B cell (primary cell): Measurements from ENCODE around the gene TRIM29. TPM values are rescaled to one million over a fixed set of nuclear protein-coding genes. Genes with fewer than 3 reads are reported as not detected.

Experiments
- ATAC-seq: fragments of 200-7000 bp; cut with Tn5 transposase; one replicate; pipeline ENCODE4 v1.10.0; 2021; ENCODE audit warnings: low read depth, mild to moderate bottlenecking, moderate number of reproducible peaks, moderate library complexity
- CTCF ChIA-PET: fragments of 350-600 bp; sonication (Branson Sonifier 250); formaldehyde crosslinking; loops from one replicate; lab custom pipeline; 2021; ENCODE audit warnings: antibody characterized with exemption, inconsistent platforms; lab: Charles Lee
- POLR2A ChIA-PET: fragments of 350-600 bp; sonication (Branson Sonifier 250); formaldehyde crosslinking; loops from one replicate; lab custom pipeline; 2021; ENCODE audit warnings: antibody characterized with exemption; lab: Charles Lee
- DNase-seq: peaks from one replicate; pipeline ENCODE4 v3.0.0; 2013
- H2AFZ ChIP-seq: 2 replicates; pipeline ENCODE4 v1.6.1; 2012; ENCODE audit warnings: mild to moderate bottlenecking, low read depth, low read length; ENCODE audit not compliant: insufficient read depth, poor library complexity, severe bottlenecking
- H3K27ac ChIP-seq, 2 donors: 1 replicate in 1 of 2; 2 replicates in 1 of 2; pipeline ENCODE4 v1.5.1; 2012 to 2013; ENCODE audit warnings: low read length in 2 of 2, mild to moderate bottlenecking in 2 of 2, moderate library complexity in 1 of 2
- H3K27me3 ChIP-seq, 4 experiments: fragments of 200-600 bp in 1 of 4; sonication (generic) in 1 of 4; replicated peaks in 1 of 4; 1 replicate in 2 of 4; 2 replicates in 2 of 4; pipeline versions ENCODE4 v1.6.1 to v1.7.0; 2013 to 2016; ENCODE audit warnings: low read length in 3 of 4, mild to moderate bottlenecking in 2 of 4, mixed read lengths in 1 of 4, moderate library complexity in 1 of 4; ENCODE audit not compliant: insufficient read depth in 4 of 4, control insufficient read depth in 3 of 4; ENCODE audit errors: control extremely low read depth in 1 of 4
- H3K36me3 ChIP-seq, 2 experiments: replicated peaks in 1 of 2; 1 replicate in 1 of 2; 2 replicates in 1 of 2; pipeline versions ENCODE4 v1.6.1 to v1.7.1; 2013; ENCODE audit warnings: low read length in 1 of 2; ENCODE audit not compliant: insufficient read depth in 2 of 2, control insufficient read depth in 1 of 2; ENCODE audit errors: control extremely low read depth in 1 of 2, extremely low read depth in 1 of 2
- H3K4me1 ChIP-seq, 2 donors: fragments of 200-600 bp in 1 of 2; sonication (generic) in 1 of 2; 1 replicate in 1 of 2; 2 replicates in 1 of 2; pipeline versions ENCODE4 v1.5.1 to v1.6.1; 2013 to 2017; ENCODE audit warnings: low read length in 2 of 2; ENCODE audit not compliant: control insufficient read depth in 2 of 2, insufficient read depth in 2 of 2
- H3K4me2 ChIP-seq: replicated peaks from 2 replicates; pipeline ENCODE3; 2012; ENCODE audit warnings: mild to moderate bottlenecking, low read depth, low read length; ENCODE audit not compliant: poor library complexity, severe bottlenecking
- H3K4me3 ChIP-seq, 5 experiments: fragments of 200-600 bp in 1 of 5; sonication (generic) in 1 of 5; 1 replicate in 3 of 5; 2 replicates in 2 of 5; pipeline versions ENCODE4 v1.5.1 to v1.7.0; 2011 to 2016; ENCODE audit warnings: low read length in 4 of 5, mild to moderate bottlenecking in 4 of 5, low read depth in 2 of 5, control low read depth in 1 of 5, moderate library complexity in 1 of 5; ENCODE audit not compliant: insufficient read depth in 1 of 5; ENCODE audit errors: control extremely low read depth in 1 of 5, extremely low read depth in 1 of 5
- H3K79me2 ChIP-seq: fragments of 200-600 bp; sonication (generic); one replicate; pipeline ENCODE4 v1.6.0; 2016; ENCODE audit warnings: low read length; ENCODE audit not compliant: control insufficient read depth, insufficient read depth
- H3K9ac ChIP-seq: fragments of 200-600 bp; sonication (generic); 2 replicates; pipeline ENCODE4 v1.6.1; 2017; ENCODE audit warnings: mild to moderate bottlenecking, low read length, moderate library complexity
- H3K9me3 ChIP-seq, 3 donors: one replicate each; pipeline versions ENCODE4 v1.6.1 to v1.7.1; 2013; ENCODE audit warnings: low read length in 2 of 3; ENCODE audit not compliant: control insufficient read depth in 2 of 3, insufficient read depth in 1 of 3; ENCODE audit errors: control extremely low read depth in 1 of 3
- H4K20me1 ChIP-seq: 2 replicates; pipeline ENCODE4 v1.6.0; 2012; ENCODE audit warnings: mild to moderate bottlenecking, low read length; ENCODE audit not compliant: insufficient read depth, control insufficient read depth, poor library complexity, severe bottlenecking
- H3K27ac Mint-ChIP-seq: one replicate; pipeline ENCODE4 v1.8.0; 2021; ENCODE audit warnings: mixed read lengths
- H3K27me3 Mint-ChIP-seq: one replicate; pipeline ENCODE4 v1.8.0; 2021; ENCODE audit warnings: mixed read lengths
- H3K4me1 Mint-ChIP-seq: one replicate; pipeline ENCODE4 v1.8.0; 2021; ENCODE audit warnings: mixed read lengths
- H3K4me3 Mint-ChIP-seq: one replicate; pipeline ENCODE4 v1.8.0; 2021; ENCODE audit warnings: mixed read lengths
- H3K9me3 Mint-ChIP-seq: one replicate; pipeline ENCODE4 v1.8.0; 2022; ENCODE audit warnings: mixed read lengths; ENCODE audit not compliant: insufficient read depth
- EZH2 ChIP-seq: IDR thresholded peaks from 2 replicates; pipeline ENCODE4 v1.6.1; 2012; ENCODE audit warnings: borderline replicate concordance, low read depth, mild to moderate bottlenecking, moderate library complexity, low read length; ENCODE audit not compliant: insufficient read depth, poor library complexity, severe bottlenecking
- WGBS: methylation state at CpG from one replicate; pipeline ENCODE4 v1.1.5; 2013; ENCODE audit warnings: missing lambda C conversion rate; ENCODE audit not compliant: insufficient coverage; 5-methylcytosine and 5-hydroxymethylcytosine counted together
- intact Hi-C: fragments of 100-400 bp; cut with micrococcal nuclease; formaldehyde crosslinking; loops from one replicate; pipeline ENCODE4 v1.10.0; 2022
- polyA plus RNA-seq: library from polyadenylated mRNA; depleted of rRNA; stranded (reverse); fragments of >200 nt; gene quantifications from 2 replicates; pipeline ENCODE4 v1.2.3, GENCODE V29; 2012
- total RNA-seq, 2 donors: library from RNA; stranded (reverse); fragments of 120-200 nt in 1 of 2; gene quantifications; 1 replicate in 1 of 2; 2 replicates in 1 of 2; pipeline versions ENCODE4 v1.2.3 to v1.2.4, GENCODE V29; 2013 to 2022
- TF ChIP-seq, protein P1 (sequence below): fragments of 200-600 bp; IDR thresholded peaks from one replicate; pipeline ENCODE4 v1.8.0; 2022; ENCODE audit warnings: antibody characterized with exemption, mild to moderate bottlenecking

The TRIM29 gene
- total and polyA plus RNA-seq, 2 donors (not counting 1 experiment from before 2014, with no cell fraction given) = not detected

GRCh38 chr11:120126620-120127019 lies 11.3 kb downstream of the TRIM29 start:
- ATAC-seq = no peak
- no peak overlapping the region for H3K4me3 Mint-ChIP-seq

DNA sequence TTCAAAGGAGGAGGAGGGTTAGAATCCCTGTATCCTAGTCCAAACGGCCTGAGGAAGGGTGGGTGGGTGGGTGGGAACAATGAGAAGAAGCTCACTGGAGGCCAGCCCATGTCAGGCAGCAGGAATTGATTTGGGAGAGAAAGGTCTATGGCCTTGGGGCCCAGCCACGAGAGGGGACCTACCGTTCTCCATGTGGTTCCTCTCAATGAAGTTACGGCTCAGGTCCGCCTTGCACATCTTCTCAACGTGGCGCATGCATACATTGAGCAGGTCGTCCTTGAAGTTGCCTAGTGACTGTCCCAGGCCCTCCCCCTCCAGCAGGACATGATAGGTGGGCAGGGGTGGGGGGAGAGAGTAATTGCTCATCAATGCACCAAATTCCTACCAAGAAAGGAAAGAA lies 12.4 kb downstream of the TRIM29 start:
- no peak overlapping the region for H2AFZ ChIP-seq
- ATAC-seq = no peak
- no peak for TF ChIP-seq EZH2
- TF ChIP-seq, protein P1, sequence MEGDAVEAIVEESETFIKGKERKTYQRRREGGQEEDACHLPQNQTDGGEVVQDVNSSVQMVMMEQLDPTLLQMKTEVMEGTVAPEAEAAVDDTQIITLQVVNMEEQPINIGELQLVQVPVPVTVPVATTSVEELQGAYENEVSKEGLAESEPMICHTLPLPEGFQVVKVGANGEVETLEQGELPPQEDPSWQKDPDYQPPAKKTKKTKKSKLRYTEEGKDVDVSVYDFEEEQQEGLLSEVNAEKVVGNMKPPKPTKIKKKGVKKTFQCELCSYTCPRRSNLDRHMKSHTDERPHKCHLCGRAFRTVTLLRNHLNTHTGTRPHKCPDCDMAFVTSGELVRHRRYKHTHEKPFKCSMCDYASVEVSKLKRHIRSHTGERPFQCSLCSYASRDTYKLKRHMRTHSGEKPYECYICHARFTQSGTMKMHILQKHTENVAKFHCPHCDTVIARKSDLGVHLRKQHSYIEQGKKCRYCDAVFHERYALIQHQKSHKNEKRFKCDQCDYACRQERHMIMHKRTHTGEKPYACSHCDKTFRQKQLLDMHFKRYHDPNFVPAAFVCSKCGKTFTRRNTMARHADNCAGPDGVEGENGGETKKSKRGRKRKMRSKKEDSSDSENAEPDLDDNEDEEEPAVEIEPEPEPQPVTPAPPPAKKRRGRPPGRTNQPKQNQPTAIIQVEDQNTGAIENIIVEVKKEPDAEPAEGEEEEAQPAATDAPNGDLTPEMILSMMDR = no peak
- H3K27ac ChIP-seq = no peak overlapping the region
- Mint-ChIP-seq H3K27ac (no peak overlapping the region), H3K9me3 (no peaks in the 10 kb centered on the region), H3K4me3 (no peak overlapping the region), H3K4me1 (no peaks in the 10 kb centered on the region), H3K27me3 (peaks cover 14% of the 10 kb centered on the region)
- DNase-seq = no peak
- ChIA-PET POLR2A (no interaction called here), CTCF (no interaction called here)
- no peaks in the 10 kb centered on the region for H3K79me2 ChIP-seq
- H3K9me3 ChIP-seq = peaks cover 0 to 2% (median 0%) of the 10 kb centered on the region in 3 donors
- intact Hi-C loops = no loop called here
- WGBS = 90% methylated on average over 5 of the region's 8 CpGs
- no peaks in the 10 kb centered on the region for H3K4me1 ChIP-seq
- H3K9ac ChIP-seq = no peak overlapping the region
- no peak overlapping the region for H3K4me3 ChIP-seq
- H4K20me1 ChIP-seq = no peaks in the 10 kb centered on the region
- no peaks in the 10 kb centered on the region for H3K27me3 ChIP-seq
- H3K36me3 ChIP-seq = no peaks in the 10 kb centered on the region
- no peak overlapping the region for H3K4me2 ChIP-seq

More at GRCh38 chr11:120126620-120127019, 11.3 kb downstream of the TRIM29 start:
- ChIA-PET CTCF (no interaction called here), POLR2A (no interaction called here)
- Histone ChIP-seq H3K4me2 (no peak overlapping the region), H3K79me2 (no peaks in the 10 kb centered on the region), H3K36me3 (no peaks in the 10 kb centered on the region), H3K4me3 (no peak overlapping the region), H3K9me3 (no peaks in the 10 kb centered on the region), H3K9ac (no peak overlapping the region), H4K20me1 (no peaks in the 10 kb centered on the region), H3K27me3 (no peaks in the 10 kb centered on the region), H3K27ac (no peak overlapping the region), H2AFZ (no peak overlapping the region), H3K4me1 (no peaks in the 10 kb centered on the region)
- intact Hi-C loops = no loop called here
- Mint-ChIP-seq H3K4me1 (no peaks in the 10 kb centered on the region), H3K27ac (no peak overlapping the region), H3K27me3 (peaks cover 20% of the 10 kb centered on the region), H3K9me3 (no peaks in the 10 kb centered on the region)
- WGBS = 80% methylated on average over 1 of the region's 4 CpGs
- DNase-seq = no peak
- TF ChIP-seq EZH2 = no peak
- TF ChIP-seq, protein P1 = no peak
